Sigmoid colon (tissue), 7 donors: Measurements from ENCODE around the gene PRAF2. TPM values are rescaled to one million over a fixed set of nuclear protein-coding genes. Genes with fewer than 3 reads are reported as not detected.

ENCODE experiments used
- DNase-seq: peaks from one replicate; pipeline ENCODE4 v3.0.0-alpha.2; 2019
- H3K27ac ChIP-seq, 4 donors: fragments of 200-600 bp; sonication (generic); one replicate each; pipeline ENCODE4 v1.5.1; 2016 to 2019; ENCODE audit warnings: mild to moderate bottlenecking in 1 of 4
- H3K27me3 ChIP-seq, 3 donors: fragments of 200-600 bp; sonication (generic); one replicate each; pipeline ENCODE4 v1.5.1; 2019; ENCODE audit warnings: mild to moderate bottlenecking in 1 of 3
- H3K36me3 ChIP-seq, 4 donors: fragments of 200-600 bp; sonication (generic); one replicate each; pipeline ENCODE4 v1.5.1; 2016 to 2019
- H3K4me1 ChIP-seq, 4 donors: fragments of 200-600 bp; sonication (generic); one replicate each; pipeline ENCODE4 v1.5.1; 2017 to 2019
- H3K4me3 ChIP-seq, 4 donors: fragments of 200-600 bp; sonication (generic); one replicate each; pipeline ENCODE4 v1.5.1; 2017 to 2019; ENCODE audit warnings: mild to moderate bottlenecking in 2 of 4, moderate library complexity in 1 of 4
- H3K9me3 ChIP-seq, 4 donors: fragments of 200-600 bp in 3 of 4; sonication (generic) in 3 of 4; one replicate each; pipeline versions ENCODE4 v1.5.1 to v1.6.1; 2013 to 2019
- EP300 ChIP-seq, 4 donors: sonication (generic); formaldehyde crosslinking; IDR thresholded peaks; one replicate each; pipeline ENCODE4 v1.6.1; 2017; ENCODE audit warnings: antibody characterized with exemption in 4 of 4
- POLR2A ChIP-seq, 2 donors: fragments of 450-650 bp; IDR thresholded peaks; one replicate each; pipeline ENCODE4 v1.6.1; 2016; ENCODE audit warnings: antibody characterized with exemption in 2 of 2, mild to moderate bottlenecking in 2 of 2, moderate library complexity in 2 of 2
- POLR2AphosphoS5 ChIP-seq, 4 donors: sonication (generic); formaldehyde crosslinking; IDR thresholded peaks; one replicate each; pipeline ENCODE4 v1.6.1; 2017; ENCODE audit warnings: antibody characterized with exemption in 4 of 4
- WGBS, 2 donors: extraction: QIAGEN DNeasy Blood & Tissue Kit; methylation state at CpG; one replicate each; pipeline ENCODE4 v1.1.7; 2013; 5-methylcytosine and 5-hydroxymethylcytosine counted together
- intact Hi-C: fragments of 100-400 bp; cut with DNase I; formaldehyde crosslinking; loops from one replicate; pipeline ENCODE4 v1.15.1; 2023
- polyA plus RNA-seq, 3 donors: library from polyadenylated mRNA; stranded (reverse); fragments of 200-250 nt; gene quantifications; one replicate each; pipeline ENCODE4 v1.2.3, GENCODE V29; 2013
- total RNA-seq, 4 donors: library from RNA; depleted of rRNA; stranded (reverse); fragments of >200 nt; gene quantifications; one replicate each; pipeline ENCODE4 v1.1.0, GENCODE V29; 2016
- TF ChIP-seq, protein P1 (sequence below), 4 experiments: fragments of 450-650 bp in 3 of 4; fragments of 200-600 bp in 1 of 4; IDR thresholded peaks; one replicate each; pipeline ENCODE4 v1.5.1; 2016 to 2019; ENCODE audit warnings: antibody characterized with exemption in 4 of 4, mild to moderate bottlenecking in 3 of 4, moderate library complexity in 2 of 4
- donor health status: healthy with polysubstance abuse.
- donor health status: Bipolar disorder and iron deficiency.
- donor health status: healthy.

Gene PRAF2
- total and polyA plus RNA-seq, 7 donors = 2.8 to 20.2 (median 18.2) TPM

DNA sequence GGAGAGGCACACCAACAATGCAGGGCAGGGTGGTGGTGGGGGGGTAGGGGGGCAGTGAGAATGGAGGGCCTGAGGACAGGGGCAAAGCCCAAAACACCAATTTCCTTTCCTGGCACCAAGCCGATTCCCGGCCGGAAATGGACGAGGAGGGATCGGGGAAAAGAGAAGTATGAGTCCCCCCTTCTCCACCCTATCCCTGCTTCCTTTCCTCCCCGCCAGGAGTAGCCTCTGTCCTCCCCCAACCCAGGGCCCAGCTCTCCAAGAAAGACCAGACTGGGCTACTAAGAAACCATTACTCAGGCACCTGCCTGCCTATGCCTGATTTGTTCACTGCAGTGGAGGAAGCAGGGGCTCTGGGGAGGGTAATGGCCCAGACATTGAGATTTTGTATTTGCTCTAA, 14.6 kb downstream of the PRAF2 start:
- intact Hi-C loops = no loop called here
- Histone ChIP-seq H3K27ac (peak overlapping the region in 1 of 4 donors; percentile 12), H3K4me3 (no peak overlapping the region), H3K36me3 (no peaks in the 10 kb centered on the region), H3K4me1 (peaks cover 0 to 4% (median 0%) of the 10 kb centered on the region in 4 donors), H3K27me3 (no peaks in the 10 kb centered on the region), H3K9me3 (no peaks in the 10 kb centered on the region)
- WGBS, 2 donors = 26 to 49% methylated on average over 6 of the region's 6 CpGs
- DNase-seq = no peak
- TF ChIP-seq, protein P1, sequence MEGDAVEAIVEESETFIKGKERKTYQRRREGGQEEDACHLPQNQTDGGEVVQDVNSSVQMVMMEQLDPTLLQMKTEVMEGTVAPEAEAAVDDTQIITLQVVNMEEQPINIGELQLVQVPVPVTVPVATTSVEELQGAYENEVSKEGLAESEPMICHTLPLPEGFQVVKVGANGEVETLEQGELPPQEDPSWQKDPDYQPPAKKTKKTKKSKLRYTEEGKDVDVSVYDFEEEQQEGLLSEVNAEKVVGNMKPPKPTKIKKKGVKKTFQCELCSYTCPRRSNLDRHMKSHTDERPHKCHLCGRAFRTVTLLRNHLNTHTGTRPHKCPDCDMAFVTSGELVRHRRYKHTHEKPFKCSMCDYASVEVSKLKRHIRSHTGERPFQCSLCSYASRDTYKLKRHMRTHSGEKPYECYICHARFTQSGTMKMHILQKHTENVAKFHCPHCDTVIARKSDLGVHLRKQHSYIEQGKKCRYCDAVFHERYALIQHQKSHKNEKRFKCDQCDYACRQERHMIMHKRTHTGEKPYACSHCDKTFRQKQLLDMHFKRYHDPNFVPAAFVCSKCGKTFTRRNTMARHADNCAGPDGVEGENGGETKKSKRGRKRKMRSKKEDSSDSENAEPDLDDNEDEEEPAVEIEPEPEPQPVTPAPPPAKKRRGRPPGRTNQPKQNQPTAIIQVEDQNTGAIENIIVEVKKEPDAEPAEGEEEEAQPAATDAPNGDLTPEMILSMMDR (IDR thresholded peaks at IDR 0.05) = no peak
- TF ChIP-seq POLR2AphosphoS5 (IDR thresholded peaks at IDR 0.05) (no peak), POLR2A (IDR thresholded peaks at IDR 0.05) (no peak), EP300 (IDR thresholded peaks at IDR 0.05) (no peak)

DNA sequence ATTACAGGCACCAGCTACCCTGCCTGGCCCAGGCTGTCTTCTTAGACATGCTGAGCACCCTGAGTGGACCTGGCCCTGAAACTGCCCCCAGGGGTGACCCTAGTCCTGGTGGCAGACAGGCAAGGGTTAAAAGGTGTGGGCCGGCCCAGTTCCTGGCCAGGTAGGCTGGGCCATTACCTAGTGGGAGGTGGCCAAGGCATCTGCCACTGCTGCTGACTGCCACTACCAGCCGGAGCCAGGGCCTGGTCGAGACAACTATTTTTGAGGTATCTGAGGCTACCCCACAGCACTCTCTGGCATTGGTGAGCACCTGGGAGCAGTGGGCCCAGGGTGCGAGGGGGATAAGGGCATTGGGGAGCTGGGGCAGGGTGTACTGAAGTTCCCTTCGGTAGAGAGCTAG, 15.0 kb downstream of the PRAF2 start, which contains the start of gene CCDC120:
Gene CCDC120, plus strand, starts transcription at position 206 of the 400 bp plus-strand sequence. CDS start 3,043 bp downstream, outside the sequence.
- intact Hi-C loops = no loop called here
- H3K27ac ChIP-seq = peak within 1 kb of the TSS in 1 of 4 donors; percentile 12
- no peak within 1 kb of the TSS for H3K4me3 ChIP-seq
- no peak for TF ChIP-seq POLR2AphosphoS5 (IDR thresholded peaks at IDR 0.05)
- TF ChIP-seq, protein P1 (IDR thresholded peaks at IDR 0.05) = no peak
- TF ChIP-seq EP300 (IDR thresholded peaks at IDR 0.05) = no peak
- no peak for TF ChIP-seq POLR2A (IDR thresholded peaks at IDR 0.05)
- H3K36me3 ChIP-seq = no peaks in the 10 kb centered on the region
- no peaks in the 10 kb centered on the region for H3K27me3 ChIP-seq
- peaks cover 0 to 8% (median 0%) of the 10 kb centered on the region in 4 donors for H3K4me1 ChIP-seq
- 18 to 60% methylated on average over 5 of the region's 5 CpGs for whole genome bisulfite sequencing, 2 donors
- DNase-seq = no peak
- no peaks in the 10 kb centered on the region for H3K9me3 ChIP-seq

DNA sequence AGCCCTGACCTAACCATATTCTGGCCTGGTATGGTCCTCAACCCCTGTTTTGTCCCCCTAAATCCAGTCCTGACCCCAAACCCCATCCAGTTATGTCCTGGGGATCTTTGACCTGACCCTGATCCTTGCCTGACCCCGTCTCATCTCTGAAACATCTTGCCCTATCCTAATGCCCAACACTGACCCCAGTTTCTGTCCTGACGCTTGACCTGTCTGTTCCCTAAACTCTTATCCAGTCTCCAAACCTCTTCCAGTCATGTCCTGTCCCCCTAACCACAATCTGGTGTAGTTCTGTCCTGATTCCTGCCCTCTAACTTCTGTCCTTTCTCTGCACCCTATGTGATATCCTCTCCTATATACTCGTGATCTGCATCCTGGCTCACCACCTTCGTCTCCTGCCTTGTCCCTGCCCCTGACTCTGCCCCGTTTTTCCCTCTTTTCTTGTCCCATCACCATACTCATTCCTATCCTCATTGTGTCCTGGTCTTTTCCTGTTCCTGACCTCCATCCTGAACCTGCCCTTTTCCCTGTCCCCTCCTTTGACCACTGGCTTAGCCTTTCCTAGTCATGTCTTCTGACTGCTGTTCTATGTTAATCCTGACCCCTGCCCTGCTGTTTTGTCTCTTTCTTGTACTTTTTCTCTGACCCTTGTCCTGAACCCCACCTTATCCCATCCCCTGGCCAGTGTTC, 19.6 kb downstream of the PRAF2 start:
- peak overlapping the region; percentile 80 to 89 (median 84) for H3K27ac ChIP-seq
- H3K27me3 ChIP-seq = no peaks in the 10 kb centered on the region
- 91 to 92% methylated on average over 5 of the region's 5 CpGs for WGBS, 2 donors
- no peaks in the 10 kb centered on the region for H3K36me3 ChIP-seq
- intact Hi-C loops = no loop called here
- no peak for TF ChIP-seq EP300 (IDR thresholded peaks at IDR 0.05)
- no peak for TF ChIP-seq POLR2A (IDR thresholded peaks at IDR 0.05)
- TF ChIP-seq, protein P1 (IDR thresholded peaks at IDR 0.05) = no peak
- no peak for TF ChIP-seq POLR2AphosphoS5 (IDR thresholded peaks at IDR 0.05)
- H3K4me1 ChIP-seq = peaks cover 0 to 8% (median 0%) of the 10 kb centered on the region in 4 donors
- H3K4me3 ChIP-seq = peak overlapping the region; percentile 58 to 71 (median 62)
- no peak for DNase-seq
- H3K9me3 ChIP-seq = no peaks in the 10 kb centered on the region

DNA sequence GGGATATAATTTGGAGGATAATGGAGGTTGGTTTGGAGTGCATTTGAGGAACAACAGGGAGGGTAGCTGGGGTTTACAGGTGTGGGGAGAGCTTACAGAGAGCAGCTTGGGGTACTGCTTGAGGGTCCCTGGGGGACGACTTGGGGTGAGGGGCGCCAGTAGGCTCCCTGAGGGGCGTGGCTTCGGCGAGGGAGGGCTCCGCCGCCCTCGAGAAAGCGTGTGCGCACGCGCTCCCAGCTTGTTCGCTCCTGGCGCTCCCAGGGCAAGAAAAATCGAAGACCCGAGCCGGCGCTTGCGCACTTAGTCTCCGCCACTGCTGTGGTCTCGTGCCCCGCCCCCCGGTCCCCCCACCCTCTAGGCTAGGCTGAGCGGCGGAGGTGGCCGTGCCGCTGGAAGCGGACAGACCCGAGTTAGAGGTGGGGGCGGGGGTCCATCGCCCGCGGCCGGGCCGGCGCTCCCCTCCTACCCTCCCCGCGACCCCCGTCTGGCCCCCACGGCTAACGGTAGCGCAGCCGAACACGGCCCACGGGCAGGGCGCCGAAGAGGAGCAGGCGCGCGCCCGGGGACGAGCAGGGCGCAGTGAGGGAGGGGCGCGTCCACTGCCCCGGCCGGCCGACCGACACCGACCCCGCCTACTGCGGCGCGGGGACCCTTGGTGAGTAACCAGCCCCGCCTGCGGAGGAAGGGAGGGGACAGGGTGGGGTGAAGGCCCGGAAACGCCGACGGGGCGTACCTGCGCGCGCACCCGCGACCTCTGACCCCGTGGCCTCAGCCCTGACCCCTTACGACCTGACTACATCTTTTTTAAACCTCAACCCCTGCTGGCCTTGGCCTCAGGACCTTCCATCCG, 20.4 kb downstream of the PRAF2 start:
- Histone ChIP-seq H3K27ac (peak overlapping the region; percentile 80 to 89 (median 84)), H3K4me3 (peak overlapping the region; percentile 58 to 71 (median 62)), H3K36me3 (no peaks in the 10 kb centered on the region), H3K4me1 (peaks cover 0 to 8% (median 0%) of the 10 kb centered on the region in 4 donors), H3K27me3 (no peaks in the 10 kb centered on the region), H3K9me3 (no peaks in the 10 kb centered on the region)
- peak; percentile 79 for DNase-seq
- peak in 2 of 4 donors; percentile 20 to 33 for TF ChIP-seq POLR2AphosphoS5 (IDR thresholded peaks at IDR 0.05)
- TF ChIP-seq POLR2A (IDR thresholded peaks at IDR 0.05) = no peak
- TF ChIP-seq, protein P1 (IDR thresholded peaks at IDR 0.05) = no peak
- no peak for TF ChIP-seq EP300 (IDR thresholded peaks at IDR 0.05)
- intact Hi-C loops = no loop called here
- WGBS, 2 donors = 1% methylated on average over 79 of the region's 79 CpGs
